G401 (cell line): ENCODE measurements around the gene CLIC5. TPM values are rescaled to one million over a fixed set of nuclear protein-coding genes. Genes with fewer than 3 reads are reported as not detected.

Source experiments
- DNase-seq: peaks from one replicate; pipeline ENCODE4 v3.0.0-alpha.2; 2015; ENCODE audit warnings: low spot score
- in situ Hi-C: cut with HindIII; loops from 2 replicates; pipeline ENCODE4 v1.10.0; 2016; ENCODE audit warnings: low sequenced_read_pairs, mixed read lengths
- total RNA-seq: library from RNA; depleted of rRNA; stranded (reverse); fragments of >200 nt; shearing (Covaris generic); gene quantifications from 2 replicates; pipeline ENCODE4 v1.2.3, GENCODE V29; 2014

The CLIC5 gene
- total RNA-seq, 1 experiment from 2014 or later = not detected

DNA sequence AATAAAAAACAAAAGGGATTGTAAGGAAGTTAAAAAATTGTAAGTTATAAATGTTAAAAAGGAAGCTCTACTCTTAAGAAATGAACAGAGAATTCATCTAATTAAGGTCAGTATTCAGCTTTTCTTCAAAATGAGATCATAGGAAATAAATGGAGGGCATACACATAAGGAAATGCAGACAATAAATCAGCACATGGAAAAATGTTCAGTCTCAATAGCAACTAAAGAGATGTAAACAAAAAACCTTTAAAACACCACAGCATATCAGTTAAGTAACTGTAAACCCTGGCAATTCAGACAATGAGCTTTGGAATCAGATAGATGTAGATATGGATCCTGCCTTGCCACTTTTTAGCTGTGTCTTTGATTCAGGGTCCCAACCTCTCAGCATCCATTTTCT is 24.0 kb upstream of the CLIC5 start:
- DNase-seq = no peak
- in situ Hi-C loops = no loop called here

DNA sequence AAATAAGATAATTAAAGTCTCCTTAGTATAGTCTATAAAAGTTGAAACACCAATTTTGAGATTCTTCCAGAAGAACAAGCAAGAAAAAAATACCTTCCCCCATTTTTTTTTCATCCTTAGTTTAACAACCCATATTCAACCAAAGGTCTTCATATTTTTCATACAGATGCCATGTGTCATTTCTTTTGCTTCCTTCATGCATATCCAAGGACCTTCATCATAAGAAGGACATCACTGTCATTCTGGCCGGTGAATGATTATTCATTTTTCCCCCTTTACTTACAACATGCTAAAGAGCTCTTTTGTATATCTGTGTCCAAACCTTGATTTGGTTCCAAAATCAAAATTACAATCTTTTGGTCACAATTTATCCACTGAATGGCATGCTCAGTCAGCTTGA is 21.3 kb upstream of the CLIC5 start:
- in situ Hi-C loops = no loop called here

DNA sequence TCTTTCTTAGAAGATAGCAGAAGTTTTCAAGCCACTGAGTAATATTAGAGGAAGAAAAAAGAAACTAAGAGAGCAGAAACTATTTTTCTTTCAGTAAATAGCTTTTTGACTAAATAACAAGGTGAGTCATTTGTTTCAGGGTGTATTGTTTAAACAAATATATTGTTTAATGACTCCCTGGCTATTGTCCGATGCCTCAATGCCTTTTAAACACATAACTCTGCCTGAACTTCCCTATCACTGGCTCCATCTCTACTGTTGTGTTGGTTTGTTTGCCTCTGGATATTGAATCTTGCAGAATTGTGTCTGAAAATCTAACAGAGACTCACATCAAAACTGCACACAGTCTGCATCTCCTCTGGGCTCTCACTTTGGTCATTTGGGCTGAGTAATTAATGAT is 19.6 kb upstream of the CLIC5 start:
- DNase-seq = no peak
- in situ Hi-C loops = no loop called here

More for the DNA sequence above, 21.3 kb upstream of the CLIC5 start:
- no peak for DNase-seq

- in situ Hi-C loops = no loop called here
These were observed 16.7 kb upstream of the CLIC5 start for GRCh38 chr6:46032110-46032998.

DNA sequence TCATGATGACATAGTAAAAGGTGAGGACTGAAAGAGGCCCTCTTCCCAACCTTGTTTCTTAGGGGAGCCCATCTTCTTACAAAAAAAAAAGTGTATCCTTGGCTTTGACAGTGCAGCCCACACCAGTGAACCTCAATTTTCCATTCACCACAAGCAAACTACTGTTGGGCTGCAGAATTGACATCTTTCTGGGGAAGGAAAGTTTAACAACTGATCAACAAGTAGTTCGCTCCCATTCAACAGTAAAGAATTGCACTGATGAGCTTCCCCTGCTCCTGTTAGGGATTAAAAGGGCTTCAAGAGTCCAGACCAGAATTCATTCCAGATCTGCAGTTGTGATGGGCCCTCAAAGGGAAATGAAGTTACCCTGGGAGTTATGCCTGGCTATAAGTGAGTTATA is 13.9 kb upstream of the CLIC5 start:
- in situ Hi-C loops = no loop called here
- DNase-seq = no peak

More at GRCh38 chr6:46032110-46032998, 16.7 kb upstream of the CLIC5 start:
- DNase-seq = no peak

DNA sequence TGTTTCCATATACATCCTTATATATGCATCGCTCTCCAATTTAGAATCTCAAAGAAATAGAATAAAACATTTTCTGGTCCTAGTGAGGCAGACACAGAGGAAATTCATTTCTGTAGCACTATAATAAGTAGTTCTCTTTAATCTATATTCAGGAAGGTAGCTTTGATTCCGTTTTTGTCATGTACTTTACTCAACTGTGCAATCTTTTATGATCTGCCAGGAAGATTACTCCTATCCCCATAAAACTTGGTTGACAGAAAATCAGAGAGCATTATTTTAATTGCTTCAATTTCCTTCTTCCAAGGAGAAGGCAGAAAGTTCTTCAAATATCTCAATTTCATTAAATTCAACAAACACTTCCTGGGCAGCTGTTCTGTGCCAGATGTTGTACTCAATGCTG is 10.6 kb upstream of the CLIC5 start:
- DNase-seq = no peak
- in situ Hi-C loops = no loop called here

DNA sequence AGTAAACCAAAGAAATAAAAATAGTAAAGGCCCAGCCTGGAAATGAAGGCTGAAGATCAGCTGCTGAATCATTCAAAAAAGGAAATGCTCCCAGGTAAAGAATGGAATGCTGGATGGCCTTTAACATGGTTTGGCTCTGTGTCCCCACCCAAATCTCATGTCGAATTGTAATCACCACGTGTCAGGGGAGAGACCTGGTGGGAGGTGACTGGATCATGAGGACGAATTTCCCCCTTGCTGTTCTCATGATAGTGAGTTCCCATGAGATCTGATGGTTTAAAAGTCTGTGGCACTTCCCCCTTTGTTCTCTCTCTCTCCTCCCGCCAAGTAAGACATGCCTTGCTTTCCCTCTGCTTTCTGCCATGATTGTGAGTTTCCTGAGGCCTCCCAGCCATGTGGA is 9.9 kb upstream of the CLIC5 start:
- no peak for DNase-seq
- in situ Hi-C loops = no loop called here

DNA sequence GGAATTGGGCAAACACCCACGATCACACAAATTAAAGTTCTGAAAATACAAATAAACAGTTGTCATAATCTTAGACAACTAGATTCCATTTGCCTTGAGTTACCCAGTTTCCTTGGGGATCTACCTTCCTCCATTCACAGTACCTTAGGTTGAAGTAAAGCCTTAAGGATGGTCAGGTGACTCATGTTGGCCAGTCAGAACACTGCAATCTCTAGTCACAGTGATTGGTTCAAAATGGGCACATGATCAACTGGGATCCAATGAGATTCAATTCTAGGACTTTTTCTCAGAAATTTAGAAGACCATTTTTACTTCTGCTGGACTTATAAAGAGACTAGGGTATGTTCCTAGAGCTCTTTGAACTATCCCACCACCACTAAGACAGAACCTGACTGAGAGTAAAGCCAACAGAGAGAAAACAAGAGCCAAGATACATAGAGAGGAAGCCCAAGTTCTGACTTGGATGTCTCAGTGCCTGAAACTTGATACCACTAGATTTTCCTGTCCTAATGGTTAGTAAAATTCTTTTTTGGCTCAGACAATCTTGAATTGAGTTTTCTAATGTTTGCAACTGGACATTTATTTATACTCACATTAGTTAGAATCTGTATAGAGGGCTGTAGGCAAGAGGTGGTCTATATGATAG is 8.6 kb upstream of the CLIC5 start:
- in situ Hi-C loops = no loop called here
- no peak for DNase-seq

- DNase-seq = no peak
- in situ Hi-C loops = no loop called here
These were observed 7.7 kb upstream of the CLIC5 start for GRCh38 chr6:46023216-46023915.

GRCh38 chr6:46022106-46022948 is 6.7 kb upstream of the CLIC5 start:
- in situ Hi-C loops = no loop called here
- DNase-seq = no peak

- in situ Hi-C loops = no loop called here
- DNase-seq = no peak
These were observed 2.1 kb upstream of the CLIC5 start for GRCh38 chr6:46017726-46018125.

- in situ Hi-C loops = no loop called here
These were observed 476 bp upstream of the CLIC5 start for GRCh38 chr6:46016063-46016608.

GRCh38 chr6:46014511-46015118 is 1.0 kb downstream of the CLIC5 start:
- in situ Hi-C loops = no loop called here

More at GRCh38 chr6:46016063-46016608, 476 bp upstream of the CLIC5 start:
- no peak for DNase-seq

DNA sequence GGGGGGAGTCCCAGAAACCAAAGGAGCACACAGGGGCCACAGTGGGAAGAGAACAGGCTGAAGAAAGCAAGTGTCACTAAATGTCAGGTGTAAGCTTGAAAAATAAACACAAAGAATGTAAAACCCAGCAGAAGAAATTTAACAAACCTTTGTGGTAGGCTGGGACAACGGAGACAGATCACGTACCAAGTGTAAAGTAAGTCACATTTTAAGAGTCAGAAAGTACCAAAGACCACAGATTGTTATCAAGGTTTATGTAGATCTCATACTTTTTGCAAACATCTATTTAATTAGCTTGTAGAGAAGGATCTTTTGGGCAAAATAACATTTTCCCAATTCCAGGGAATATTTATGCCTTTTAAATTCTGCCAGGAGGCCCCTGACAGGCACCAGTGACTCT is 1.6 kb downstream of the CLIC5 start:
- in situ Hi-C loops = no loop called here
- no peak for DNase-seq

More at GRCh38 chr6:46014511-46015118, 1.0 kb downstream of the CLIC5 start:
- DNase-seq = no peak

GRCh38 chr6:46013639-46014038 is 2.0 kb downstream of the CLIC5 start:
- DNase-seq = no peak
- in situ Hi-C loops = no loop called here

DNA sequence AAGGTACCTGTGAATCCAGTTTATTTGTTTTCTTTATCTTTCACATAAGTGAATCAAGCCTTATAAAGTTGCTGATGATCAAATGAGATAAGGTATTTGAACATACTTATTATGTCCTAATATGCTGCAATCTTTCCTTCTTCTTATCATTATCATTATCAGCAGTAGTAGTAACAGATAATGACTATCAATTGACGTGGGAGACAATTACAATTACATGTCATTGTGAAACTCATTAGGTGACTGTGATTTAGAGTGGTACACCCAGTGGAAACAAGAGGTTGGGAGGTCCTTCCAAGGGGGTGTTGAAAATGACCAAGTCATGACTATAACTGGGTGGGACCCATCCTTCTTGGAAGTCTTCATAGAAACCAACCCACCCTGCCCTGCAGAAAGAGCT is 2.8 kb downstream of the CLIC5 start:
- in situ Hi-C loops = no loop called here
- no peak for DNase-seq

GRCh38 chr6:46011188-46012085 is 4.2 kb downstream of the CLIC5 start:
- in situ Hi-C loops = no loop called here
- DNase-seq = no peak

DNA sequence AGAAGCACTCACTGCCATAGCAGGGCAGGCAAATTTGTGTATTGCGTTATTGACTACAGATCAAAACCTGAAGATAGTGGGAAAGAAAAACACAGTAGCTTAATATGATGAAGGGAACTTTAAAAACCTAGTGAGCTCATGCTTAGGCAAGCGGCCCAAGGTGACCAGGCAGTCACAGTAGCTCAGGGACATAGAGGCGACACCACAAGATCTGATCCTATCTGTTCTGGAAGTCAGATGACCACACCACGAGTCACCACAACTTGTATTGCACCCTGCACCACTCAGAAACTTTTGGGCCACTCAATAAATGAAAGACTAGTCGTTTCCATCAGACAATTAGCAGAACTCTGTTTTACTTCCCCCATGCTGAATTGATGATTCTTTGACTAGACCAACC is 4.9 kb downstream of the CLIC5 start:
- in situ Hi-C loops = no loop called here
- DNase-seq = no peak
